NT2/D1 (cell line): ENCODE measurements around the gene RSPRY1.

Experiments
- DNase-seq: peaks from one replicate; pipeline ENCODE4 v3.0.0-alpha.2; 2011; ENCODE audit warnings: low read depth, low spot score
- H3K27me3 ChIP-seq: 2 replicates; pipeline ENCODE4 v1.6.0; 2011; ENCODE audit warnings: mild to moderate bottlenecking; ENCODE audit not compliant: insufficient read length, insufficient read depth
- H3K36me3 ChIP-seq: 2 replicates; pipeline ENCODE4 v1.6.1; 2011; ENCODE audit warnings: mild to moderate bottlenecking, low read length, mixed read lengths; ENCODE audit not compliant: insufficient read depth, insufficient read length
- H3K4me1 ChIP-seq: 2 replicates; pipeline ENCODE4 v1.5.1; 2011; ENCODE audit not compliant: insufficient read depth, insufficient read length
- H3K4me3 ChIP-seq: 2 replicates; pipeline ENCODE4 v1.5.1; 2011; ENCODE audit warnings: low read depth; ENCODE audit not compliant: insufficient read length
- H3K9ac ChIP-seq: 2 replicates; pipeline ENCODE4 v1.6.0; 2011; ENCODE audit warnings: low read depth; ENCODE audit not compliant: insufficient read length
- H3K9me3 ChIP-seq: 2 replicates; pipeline ENCODE4 v1.5.1; 2011; ENCODE audit warnings: mild to moderate bottlenecking, low read length; ENCODE audit not compliant: insufficient read depth
- SUZ12 ChIP-seq: IDR thresholded peaks from 2 replicates; pipeline ENCODE4 v1.6.1; 2011; ENCODE audit not compliant: insufficient read length, insufficient read depth; ENCODE audit errors: extremely low read depth
- YY1 ChIP-seq: IDR thresholded peaks from 2 replicates; pipeline ENCODE4 v1.6.1; 2011; ENCODE audit not compliant: insufficient read length, insufficient read depth
- ZNF274 ChIP-seq: IDR thresholded peaks from 2 replicates; pipeline ENCODE4 v1.6.1; 2011; ENCODE audit warnings: mild to moderate bottlenecking, low read depth, low read length

The RSPRY1 gene

GRCh38 chr16:57167538-57167937, 18.6 kb upstream of the RSPRY1 start:
- no peak for DNase-seq
- no peaks in the 10 kb centered on the region for H3K9me3 ChIP-seq
- H3K4me3 ChIP-seq, result no peak overlapping the region
- TF ChIP-seq ZNF274 (no peak), YY1 (no peak), SUZ12 (no peak)
- peaks cover 82% of the 10 kb centered on the region for H3K36me3 ChIP-seq
- H3K4me1 ChIP-seq, result no peaks in the 10 kb centered on the region
- no peaks in the 10 kb centered on the region for H3K27me3 ChIP-seq
- H3K9ac ChIP-seq, result no peak overlapping the region

GRCh38 chr16:57167953-57168352, 18.2 kb upstream of the RSPRY1 start:
- DNase-seq, result no peak
- H3K9ac ChIP-seq, result no peak overlapping the region
- TF ChIP-seq ZNF274 (no peak), SUZ12 (no peak), YY1 (no peak)

DNA sequence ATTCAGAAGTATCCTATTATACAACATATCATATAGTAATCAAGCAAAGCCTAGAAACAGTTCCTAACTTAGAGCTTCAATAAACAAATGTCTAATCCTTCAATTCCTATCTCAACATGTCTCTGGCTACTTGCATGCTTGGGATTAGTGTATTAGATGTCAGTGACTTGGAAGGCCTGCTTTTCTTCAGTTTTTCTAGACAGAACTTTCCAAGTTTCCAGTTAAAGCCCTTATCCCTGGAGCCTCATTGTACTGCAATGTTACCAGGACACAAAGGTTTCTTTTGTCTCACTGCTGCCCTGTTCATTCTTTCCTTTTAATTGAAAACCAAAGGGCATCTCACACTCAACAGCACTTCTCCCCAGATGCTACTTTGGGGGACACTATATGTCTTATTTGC, 16.8 kb upstream of the RSPRY1 start:
- TF ChIP-seq YY1 (no peak), ZNF274 (no peak), SUZ12 (no peak)
- Histone ChIP-seq H3K27me3 (no peaks in the 10 kb centered on the region), H3K9ac (no peak overlapping the region), H3K9me3 (no peaks in the 10 kb centered on the region), H3K4me3 (no peak overlapping the region), H3K4me1 (no peaks in the 10 kb centered on the region), H3K36me3 (peaks cover 78% of the 10 kb centered on the region)
- no peak for DNase-seq

More at GRCh38 chr16:57167953-57168352, 18.2 kb upstream of the RSPRY1 start:
- Histone ChIP-seq H3K4me3 (no peak overlapping the region), H3K4me1 (no peaks in the 10 kb centered on the region), H3K36me3 (peaks cover 85% of the 10 kb centered on the region), H3K27me3 (no peaks in the 10 kb centered on the region), H3K9me3 (no peaks in the 10 kb centered on the region)

- H3K9me3 ChIP-seq, result no peaks in the 10 kb centered on the region
- TF ChIP-seq SUZ12 (no peak), ZNF274 (no peak), YY1 (no peak)
- H3K4me1 ChIP-seq, result no peaks in the 10 kb centered on the region
- H3K4me3 ChIP-seq, result no peak overlapping the region
- H3K9ac ChIP-seq, result no peak overlapping the region
- DNase-seq, result no peak
- H3K27me3 ChIP-seq, result no peaks in the 10 kb centered on the region
- peaks cover 47% of the 10 kb centered on the region for H3K36me3 ChIP-seq
These were observed 13.3 kb upstream of the RSPRY1 start for GRCh38 chr16:57172721-57173290.

DNA sequence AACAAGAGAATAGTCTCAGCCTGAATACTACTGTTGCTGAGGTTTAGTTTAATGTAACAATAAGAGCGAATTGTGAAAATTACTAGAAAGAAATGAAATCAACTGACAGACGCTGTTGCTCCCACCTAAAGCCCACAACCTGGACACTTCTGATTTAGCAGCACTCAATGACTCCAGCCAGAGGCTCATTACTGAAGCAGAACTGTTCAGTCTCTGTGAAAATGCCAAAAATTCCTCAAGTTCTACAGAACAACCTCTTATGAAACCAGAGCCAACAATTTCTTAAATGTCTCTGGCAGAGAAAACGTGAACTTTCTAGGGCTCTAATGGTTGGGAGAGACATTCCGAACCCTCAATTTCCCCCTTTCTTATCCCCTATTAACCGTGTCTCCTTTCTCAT, 10.2 kb upstream of the RSPRY1 start:
- H3K27me3 ChIP-seq, result no peaks in the 10 kb centered on the region
- no peaks in the 10 kb centered on the region for H3K4me1 ChIP-seq
- DNase-seq, result no peak
- peaks cover 29% of the 10 kb centered on the region for H3K36me3 ChIP-seq
- TF ChIP-seq YY1 (no peak), SUZ12 (no peak), ZNF274 (no peak)
- no peak overlapping the region for H3K4me3 ChIP-seq
- H3K9ac ChIP-seq, result no peak overlapping the region
- H3K9me3 ChIP-seq, result no peaks in the 10 kb centered on the region

GRCh38 chr16:57178196-57178595, 7.9 kb upstream of the RSPRY1 start:
- no peaks in the 10 kb centered on the region for H3K27me3 ChIP-seq
- H3K4me3 ChIP-seq, result no peak overlapping the region
- H3K9me3 ChIP-seq, result no peaks in the 10 kb centered on the region
- no peak overlapping the region for H3K9ac ChIP-seq
- no peaks in the 10 kb centered on the region for H3K4me1 ChIP-seq
- TF ChIP-seq ZNF274 (no peak), YY1 (no peak), SUZ12 (no peak)
- H3K36me3 ChIP-seq, result peaks cover 6% of the 10 kb centered on the region
- DNase-seq, result no peak

DNA sequence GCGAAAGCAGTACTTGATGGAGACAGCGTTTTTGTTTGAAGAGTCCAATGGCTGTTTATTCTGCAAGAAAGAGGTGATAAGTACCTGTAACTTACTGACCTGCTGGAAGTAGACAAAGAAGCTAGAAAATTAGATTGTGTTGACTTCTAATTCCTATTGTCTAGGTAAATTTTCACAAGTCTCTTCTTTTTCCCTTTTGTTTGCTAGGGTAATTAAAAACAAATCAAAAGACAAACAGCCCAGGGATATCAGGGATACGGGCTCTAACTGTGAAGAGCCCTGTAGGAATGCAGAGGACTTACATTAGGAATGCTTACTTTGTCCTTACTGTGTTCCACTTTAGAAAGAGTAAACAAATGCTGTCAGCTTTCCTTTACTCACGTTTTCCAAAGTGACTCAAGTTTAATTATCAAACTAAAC, 7.3 kb upstream of the RSPRY1 start:
- H3K9me3 ChIP-seq, result no peaks in the 10 kb centered on the region
- no peak overlapping the region for H3K9ac ChIP-seq
- H3K4me1 ChIP-seq, result no peaks in the 10 kb centered on the region
- DNase-seq, result no peak
- H3K36me3 ChIP-seq, result peaks cover 3% of the 10 kb centered on the region
- H3K4me3 ChIP-seq, result no peak overlapping the region
- TF ChIP-seq SUZ12 (no peak), ZNF274 (no peak), YY1 (no peak)
- H3K27me3 ChIP-seq, result no peaks in the 10 kb centered on the region
